ENCODE measurements around the gene TSPEAR.

GRCh38 chr21:44748621-44749020, 37.2 kb upstream of the TSPEAR start:
- TF ChIP-seq CTCF (IDR thresholded peaks at IDR 0.05): no peak
- TF ChIP-seq SIN3A (IDR thresholded peaks at IDR 0.05; ENCODE audit: borderline replicate concordance, low read depth, low read length): no peak
- no peak for TF ChIP-seq CHD2 (IDR thresholded peaks at IDR 0.05; ENCODE audit: low read length, partially characterized antibody)
- no peak for TF ChIP-seq POLR2AphosphoS5 (IDR thresholded peaks at IDR 0.05; ENCODE audit: low read depth, low read length)
- TF ChIP-seq GABPA (IDR thresholded peaks at IDR 0.05; ENCODE audit: low read depth): no peak
- TF ChIP-seq YY1 (IDR thresholded peaks at IDR 0.05; ENCODE audit: low read depth): no peak
- TF ChIP-seq EZH2phosphoT487 (IDR thresholded peaks at IDR 0.05; ENCODE audit: borderline replicate concordance, low read depth): no peak
- TF ChIP-seq TEAD4 (IDR thresholded peaks at IDR 0.05; ENCODE audit: borderline replicate concordance, insufficient read depth): no peak
- no peak for TF ChIP-seq NRF1 (IDR thresholded peaks at IDR 0.05; ENCODE audit: low read depth, low read length)

Data from SK-N-SH (cell line).